ENCODE measurements around the gene CEACAM7. TPM values are rescaled to one million over a fixed set of nuclear protein-coding genes. Genes with fewer than 3 reads are reported as not detected.

CEACAM7 gene
- total RNA-seq, 1 donor from 2014 or later: not detected

DNA sequence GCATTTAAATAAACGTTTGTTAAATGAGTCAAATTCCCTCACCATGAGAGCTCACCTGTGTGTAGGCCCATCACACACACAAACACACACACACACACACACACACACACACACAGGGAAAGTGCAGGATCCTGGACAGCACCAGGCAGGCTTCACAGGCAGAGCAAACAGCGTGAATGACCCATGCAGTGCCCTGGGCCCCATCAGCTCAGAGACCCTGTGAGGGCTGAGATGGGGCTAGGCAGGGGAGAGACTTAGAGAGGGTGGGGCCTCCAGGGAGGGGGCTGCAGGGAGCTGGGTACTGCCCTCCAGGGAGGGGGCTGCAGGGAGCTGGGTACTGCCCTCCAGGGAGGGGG lies 11.9 kb upstream of the CEACAM7 start:
- Histone ChIP-seq H3K4me1 (ENCODE audit: insufficient read depth, low read length) (peaks cover 4% of the 10 kb centered on the region), H3K79me2 (ENCODE audit: insufficient read depth, low read length) (no peaks in the 10 kb centered on the region), H3K27me3 (ENCODE audit: insufficient read depth, low read length) (no peaks in the 10 kb centered on the region), H3K9ac (ENCODE audit: low read length) (no peak overlapping the region), H4K20me1 (ENCODE audit: insufficient read depth, low read length) (no peaks in the 10 kb centered on the region), H3K9me3 (ENCODE audit: insufficient read depth, low read depth, low read length) (no peaks in the 10 kb centered on the region), H3K4me3 (ENCODE audit: insufficient read depth, low read depth, low read length) (no peak overlapping the region), H2AFZ (ENCODE audit: low read depth, low read length) (no peak overlapping the region), H3K27ac (ENCODE audit: low read depth, low read length) (no peak overlapping the region), H3K36me3 (ENCODE audit: insufficient read depth, low read length) (no peaks in the 10 kb centered on the region), H3K4me2 (ENCODE audit: low read length) (no peak overlapping the region)
- TF ChIP-seq, protein P1, sequence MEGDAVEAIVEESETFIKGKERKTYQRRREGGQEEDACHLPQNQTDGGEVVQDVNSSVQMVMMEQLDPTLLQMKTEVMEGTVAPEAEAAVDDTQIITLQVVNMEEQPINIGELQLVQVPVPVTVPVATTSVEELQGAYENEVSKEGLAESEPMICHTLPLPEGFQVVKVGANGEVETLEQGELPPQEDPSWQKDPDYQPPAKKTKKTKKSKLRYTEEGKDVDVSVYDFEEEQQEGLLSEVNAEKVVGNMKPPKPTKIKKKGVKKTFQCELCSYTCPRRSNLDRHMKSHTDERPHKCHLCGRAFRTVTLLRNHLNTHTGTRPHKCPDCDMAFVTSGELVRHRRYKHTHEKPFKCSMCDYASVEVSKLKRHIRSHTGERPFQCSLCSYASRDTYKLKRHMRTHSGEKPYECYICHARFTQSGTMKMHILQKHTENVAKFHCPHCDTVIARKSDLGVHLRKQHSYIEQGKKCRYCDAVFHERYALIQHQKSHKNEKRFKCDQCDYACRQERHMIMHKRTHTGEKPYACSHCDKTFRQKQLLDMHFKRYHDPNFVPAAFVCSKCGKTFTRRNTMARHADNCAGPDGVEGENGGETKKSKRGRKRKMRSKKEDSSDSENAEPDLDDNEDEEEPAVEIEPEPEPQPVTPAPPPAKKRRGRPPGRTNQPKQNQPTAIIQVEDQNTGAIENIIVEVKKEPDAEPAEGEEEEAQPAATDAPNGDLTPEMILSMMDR (IDR thresholded peaks at IDR 0.05; ENCODE audit: insufficient read depth, low read depth, low read length): no peak
- TF ChIP-seq EZH2 (IDR thresholded peaks at IDR 0.05; ENCODE audit: insufficient read depth, low read length): no peak
- no peak for FAIRE-seq
- peaks cover 1% of the 10 kb centered on the region for H3K9me3 Mint-ChIP-seq (ENCODE audit: unreplicated experiment)
- H3K27ac Mint-ChIP-seq (ENCODE audit: unreplicated experiment): no peak overlapping the region
- H3K36me3 Mint-ChIP-seq (ENCODE audit: low read depth, unreplicated experiment): no peaks in the 10 kb centered on the region
- H3K27me3 Mint-ChIP-seq (ENCODE audit: low read depth, unreplicated experiment): peaks cover 49% of the 10 kb centered on the region
- DNase-seq (ENCODE audit: low read depth): no peak
- peaks cover 11% of the 10 kb centered on the region for H3K4me1 Mint-ChIP-seq (ENCODE audit: low read depth, unreplicated experiment)
- H3K4me3 Mint-ChIP-seq (ENCODE audit: unreplicated experiment): no peak overlapping the region

DNA sequence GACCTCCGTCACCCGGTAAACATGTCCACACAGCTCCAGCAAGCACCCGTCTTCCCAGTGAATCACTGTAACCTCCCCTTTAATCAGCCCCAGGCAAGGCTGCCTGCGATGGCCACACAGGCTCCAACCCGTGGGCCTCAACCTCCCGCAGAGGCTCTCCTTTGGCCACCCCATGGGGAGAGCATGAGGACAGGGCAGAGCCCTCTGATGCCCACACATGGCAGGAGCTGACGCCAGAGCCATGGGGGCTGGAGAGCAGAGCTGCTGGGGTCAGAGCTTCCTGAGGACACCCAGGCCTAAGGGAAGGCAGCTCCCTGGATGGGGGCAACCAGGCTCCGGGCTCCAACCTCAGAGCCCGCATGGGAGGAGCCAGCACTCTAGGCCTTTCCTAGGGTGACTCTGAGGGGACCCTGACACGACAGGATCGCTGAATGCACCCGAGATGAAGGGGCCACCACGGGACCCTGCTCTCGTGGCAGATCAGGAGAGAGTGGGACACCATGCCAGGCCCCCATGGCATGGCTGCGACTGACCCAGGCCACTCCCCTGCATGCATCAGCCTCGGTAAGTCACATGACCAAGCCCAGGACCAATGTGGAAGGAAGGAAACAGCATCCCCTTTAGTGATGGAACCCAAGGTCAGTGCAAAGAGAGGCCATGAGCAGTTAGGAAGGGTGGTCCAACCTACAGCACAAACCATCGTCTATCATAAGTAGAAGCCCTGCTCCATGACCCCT lies 11.3 kb upstream of the CEACAM7 start:
- no peaks in the 10 kb centered on the region for H3K36me3 Mint-ChIP-seq (ENCODE audit: low read depth, unreplicated experiment)
- peaks cover 4% of the 10 kb centered on the region for H3K4me1 ChIP-seq (ENCODE audit: insufficient read depth, low read length)
- peaks cover 1% of the 10 kb centered on the region for H3K9me3 Mint-ChIP-seq (ENCODE audit: unreplicated experiment)
- no peak overlapping the region for H3K4me3 ChIP-seq (ENCODE audit: insufficient read depth, low read depth, low read length)
- H3K9ac ChIP-seq (ENCODE audit: low read length): no peak overlapping the region
- H3K36me3 ChIP-seq (ENCODE audit: insufficient read depth, low read length): no peaks in the 10 kb centered on the region
- no peak overlapping the region for H3K4me2 ChIP-seq (ENCODE audit: low read length)
- DNase-seq (ENCODE audit: low read depth) (no peak), FAIRE-seq (no peak)
- H3K4me1 Mint-ChIP-seq (ENCODE audit: low read depth, unreplicated experiment): peaks cover 11% of the 10 kb centered on the region
- H3K4me3 Mint-ChIP-seq (ENCODE audit: unreplicated experiment): no peak overlapping the region
- H3K9me3 ChIP-seq (ENCODE audit: insufficient read depth, low read depth, low read length): no peaks in the 10 kb centered on the region
- TF ChIP-seq, protein P1 (IDR thresholded peaks at IDR 0.05; ENCODE audit: insufficient read depth, low read depth, low read length): no peak
- TF ChIP-seq EZH2 (IDR thresholded peaks at IDR 0.05; ENCODE audit: insufficient read depth, low read length): no peak
- H3K27ac Mint-ChIP-seq (ENCODE audit: unreplicated experiment): no peak overlapping the region
- peaks cover 48% of the 10 kb centered on the region for H3K27me3 Mint-ChIP-seq (ENCODE audit: low read depth, unreplicated experiment)
- H4K20me1 ChIP-seq (ENCODE audit: insufficient read depth, low read length): no peaks in the 10 kb centered on the region
- no peaks in the 10 kb centered on the region for H3K79me2 ChIP-seq (ENCODE audit: insufficient read depth, low read length)
- no peak overlapping the region for H3K27ac ChIP-seq (ENCODE audit: low read depth, low read length)
- H3K27me3 ChIP-seq (ENCODE audit: insufficient read depth, low read length): no peaks in the 10 kb centered on the region
- H2AFZ ChIP-seq (ENCODE audit: low read depth, low read length): no peak overlapping the region

DNA sequence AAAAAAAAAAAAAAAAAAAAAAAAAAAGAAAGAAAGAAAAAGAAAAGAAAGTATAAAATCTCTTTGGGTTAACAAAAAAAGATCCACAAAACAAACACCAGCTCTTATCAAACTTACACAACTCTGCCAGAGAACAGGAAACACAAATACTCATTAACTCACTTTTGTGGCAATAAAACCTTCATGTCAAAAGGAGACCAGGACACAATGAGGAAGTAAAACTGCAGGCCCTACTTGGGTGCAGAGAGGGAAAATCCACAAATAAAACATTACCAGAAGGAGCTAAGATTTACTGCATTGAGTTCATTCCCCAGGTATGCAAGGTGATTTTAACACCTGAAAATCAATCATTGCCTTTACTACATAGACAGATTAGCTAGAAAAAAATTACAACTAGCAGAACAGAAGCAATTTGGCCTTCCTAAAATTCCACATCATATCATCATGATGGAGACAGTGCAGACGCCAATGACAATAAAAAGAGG lies 10.7 kb upstream of the CEACAM7 start:
- Mint-ChIP-seq H3K4me3 (ENCODE audit: unreplicated experiment) (no peak overlapping the region), H3K4me1 (ENCODE audit: low read depth, unreplicated experiment) (peaks cover 11% of the 10 kb centered on the region), H3K9me3 (ENCODE audit: unreplicated experiment) (peaks cover 1% of the 10 kb centered on the region), H3K36me3 (ENCODE audit: low read depth, unreplicated experiment) (no peaks in the 10 kb centered on the region), H3K27ac (ENCODE audit: unreplicated experiment) (no peak overlapping the region), H3K27me3 (ENCODE audit: low read depth, unreplicated experiment) (peaks cover 53% of the 10 kb centered on the region)
- H3K4me1 ChIP-seq (ENCODE audit: insufficient read depth, low read length): peaks cover 4% of the 10 kb centered on the region
- no peaks in the 10 kb centered on the region for H3K36me3 ChIP-seq (ENCODE audit: insufficient read depth, low read length)
- DNase-seq (ENCODE audit: low read depth) (no peak), FAIRE-seq (no peak)
- no peaks in the 10 kb centered on the region for H3K27me3 ChIP-seq (ENCODE audit: insufficient read depth, low read length)
- no peak overlapping the region for H3K4me3 ChIP-seq (ENCODE audit: insufficient read depth, low read depth, low read length)
- no peak for TF ChIP-seq EZH2 (IDR thresholded peaks at IDR 0.05; ENCODE audit: insufficient read depth, low read length)
- TF ChIP-seq, protein P1 (IDR thresholded peaks at IDR 0.05; ENCODE audit: insufficient read depth, low read depth, low read length): no peak
- H4K20me1 ChIP-seq (ENCODE audit: insufficient read depth, low read length): no peaks in the 10 kb centered on the region
- H3K4me2 ChIP-seq (ENCODE audit: low read length): no peak overlapping the region
- H3K27ac ChIP-seq (ENCODE audit: low read depth, low read length): no peak overlapping the region
- H3K9me3 ChIP-seq (ENCODE audit: insufficient read depth, low read depth, low read length): no peaks in the 10 kb centered on the region
- no peak overlapping the region for H2AFZ ChIP-seq (ENCODE audit: low read depth, low read length)
- H3K79me2 ChIP-seq (ENCODE audit: insufficient read depth, low read length): no peaks in the 10 kb centered on the region
- H3K9ac ChIP-seq (ENCODE audit: low read length): no peak overlapping the region
